Gastrocnemius medialis (tissue), 4 donors: ENCODE data around the gene ANXA9. TPM values are rescaled to one million over a fixed set of nuclear protein-coding genes. Genes with fewer than 3 reads are reported as not detected.
A peak's percentile ranks its signal among the peaks of the same experiment; 100 is the strongest.

ENCODE experiments used
- ATAC-seq, 2 donors: fragments of 150-250 bp; one replicate each; pipeline ENCODE4 v1.9.1; 2016
- DNase-seq, 2 donors: peaks; one replicate each; pipeline ENCODE4 v3.0.0-alpha.2; 2019
- H3K27ac ChIP-seq, 4 donors: fragments of 200-600 bp; sonication (generic); 1 replicate in 1 of 4; 2 replicates in 3 of 4; pipeline ENCODE4 v1.5.1; 2016 to 2018; ENCODE audit warnings: mild to moderate bottlenecking in 2 of 4, moderate library complexity in 1 of 4
- H3K27me3 ChIP-seq, 3 donors: fragments of 200-600 bp; sonication (generic) in 2 of 3; 1 replicate in 1 of 3; 2 replicates in 2 of 3; pipeline versions ENCODE4 v1.5.1 to v1.6.0; 2016 to 2019; ENCODE audit warnings: mild to moderate bottlenecking in 1 of 3, moderate library complexity in 1 of 3
- H3K36me3 ChIP-seq, 2 donors: fragments of 200-600 bp; sonication (generic) in 1 of 2; one replicate each; pipeline ENCODE4 v1.5.1; 2017 to 2018
- H3K4me1 ChIP-seq, 2 donors: fragments of 200-600 bp; sonication (generic) in 1 of 2; one replicate each; pipeline ENCODE4 v1.5.1; 2016 to 2017; ENCODE audit warnings: mild to moderate bottlenecking in 2 of 2
- H3K4me3 ChIP-seq, 4 donors: fragments of 200-600 bp; sonication (generic) in 3 of 4; 1 replicate in 1 of 4; 2 replicates in 3 of 4; pipeline ENCODE4 v1.5.1; 2016 to 2019; ENCODE audit warnings: mild to moderate bottlenecking in 2 of 4
- H3K9me3 ChIP-seq, 3 donors: fragments of 200-600 bp; sonication (generic) in 2 of 3; 1 replicate in 1 of 3; 2 replicates in 2 of 3; pipeline ENCODE4 v1.5.1; 2016 to 2019
- CTCF ChIP-seq, 5 experiments: fragments of 450-650 bp in 3 of 5; fragments of 200-600 bp in 2 of 5; sonication (generic) in 2 of 5; IDR thresholded peaks in 4 of 5; conservative IDR thresholded peaks in 1 of 5; 1 replicate in 4 of 5; 2 replicates in 1 of 5; pipeline ENCODE4 v1.5.1; 2016 to 2019; ENCODE audit warnings: antibody characterized with exemption in 5 of 5, mild to moderate bottlenecking in 3 of 5, moderate library complexity in 3 of 5
- POLR2A ChIP-seq, 2 donors: fragments of 450-650 bp; IDR thresholded peaks; one replicate each; pipeline ENCODE4 v1.6.1; 2017; ENCODE audit warnings: antibody characterized with exemption in 2 of 2, mild to moderate bottlenecking in 2 of 2, moderate library complexity in 2 of 2
- in situ Hi-C, 4 donors: fragments of 200-750 bp; cut with MboI; loops; one replicate each; pipeline versions ENCODE4 v1.15.0 to v1.8.0; 2017; ENCODE audit warnings: low sequenced_read_pairs in 4 of 4
- intact Hi-C: fragments of 100-400 bp; cut with DNase I; formaldehyde crosslinking; loops from one replicate; pipeline ENCODE4 v1.15.1; 2023; ENCODE audit warnings: low total_unique reads
- total RNA-seq, 4 donors: library from RNA; depleted of rRNA; stranded (reverse); fragments of >200 nt; gene quantifications; one replicate each; pipeline versions ENCODE4 v1.1.0 to v1.2.3, GENCODE V29; 2016

Gene ANXA9
- total RNA-seq, 4 donors from 2014 or later: not detected

GRCh38 chr1:150995460-150995859, 13.4 kb downstream of the ANXA9 start:
- in situ Hi-C loops: no loop called here
- TF ChIP-seq CTCF (IDR thresholded peaks at IDR 0.05 in 4 of 5, conservative IDR thresholded peaks at IDR 0.05 in 1 of 5) (no peak), POLR2A (IDR thresholded peaks at IDR 0.05) (no peak)
- no peak for DNase-seq
- no peaks in the 10 kb centered on the region for H3K27me3 ChIP-seq
- no peaks in the 10 kb centered on the region for H3K9me3 ChIP-seq
- H3K4me1 ChIP-seq: peaks cover 9 to 11% of the 10 kb centered on the region in 2 donors
- intact Hi-C loops: loop anchor here (1.0 kb wide), 1 partner anchor 16 kb away; no protein-coding TSS in a partner anchor
- peak overlapping the region in 2 of 4 donors; percentile 27 to 29 for H3K4me3 ChIP-seq
- peak overlapping the region; percentile 51 to 70 (median 64) for H3K27ac ChIP-seq
- peaks cover 0 to 37% of the 10 kb centered on the region in 2 donors for H3K36me3 ChIP-seq
- peak; percentile 38 for ATAC-seq

GRCh38 chr1:150995896-150996295, 13.8 kb downstream of the ANXA9 start:
- no peaks in the 10 kb centered on the region for H3K27me3 ChIP-seq
- peak overlapping the region in 2 of 4 donors; percentile 27 to 29 for H3K4me3 ChIP-seq
- DNase-seq (peak in 1 of 2 donors; percentile 78), ATAC-seq (peak; percentile 76 to 86)
- intact Hi-C loops (loop anchor here (1.0 kb wide), 1 partner anchor 17 kb away; no protein-coding TSS in a partner anchor), in situ Hi-C loops (no loop called here)
- TF ChIP-seq POLR2A (IDR thresholded peaks at IDR 0.05) (no peak), CTCF (IDR thresholded peaks at IDR 0.05 in 4 of 5, conservative IDR thresholded peaks at IDR 0.05 in 1 of 5) (peak; percentile 78 to 87 (median 83))
- peaks cover 0 to 41% of the 10 kb centered on the region in 2 donors for H3K36me3 ChIP-seq
- no peaks in the 10 kb centered on the region for H3K9me3 ChIP-seq
- H3K4me1 ChIP-seq: peaks cover 9 to 11% of the 10 kb centered on the region in 2 donors
- H3K27ac ChIP-seq: peak overlapping the region; percentile 51 to 70 (median 64)

- intact Hi-C loops: no loop called here
- in situ Hi-C loops: no loop called here
- H3K27ac ChIP-seq: no peak overlapping the region
- no peaks in the 10 kb centered on the region for H3K9me3 ChIP-seq
- no peak for TF ChIP-seq POLR2A (IDR thresholded peaks at IDR 0.05)
- TF ChIP-seq CTCF (IDR thresholded peaks at IDR 0.05 in 4 of 5, conservative IDR thresholded peaks at IDR 0.05 in 1 of 5): no peak
- ATAC-seq (no peak), DNase-seq (no peak)
- peaks cover 10 to 11% of the 10 kb centered on the region in 2 donors for H3K4me1 ChIP-seq
- no peak overlapping the region for H3K4me3 ChIP-seq
- H3K36me3 ChIP-seq: peaks cover 0 to 53% of the 10 kb centered on the region in 2 donors
- H3K27me3 ChIP-seq: no peaks in the 10 kb centered on the region
Observed at GRCh38 chr1:150997126-150997872, 15.2 kb downstream of the ANXA9 start.

- intact Hi-C loops: no loop called here
Observed at GRCh38 chr1:150997949-150998348, 15.9 kb downstream of the ANXA9 start.

More at GRCh38 chr1:150997949-150998348, 15.9 kb downstream of the ANXA9 start:
- no peaks in the 10 kb centered on the region for H3K9me3 ChIP-seq
- no peaks in the 10 kb centered on the region for H3K27me3 ChIP-seq
- DNase-seq (no peak), ATAC-seq (no peak)
- in situ Hi-C loops: no loop called here
- no peak overlapping the region for H3K27ac ChIP-seq
- H3K4me3 ChIP-seq: no peak overlapping the region
- peaks cover 15 to 18% of the 10 kb centered on the region in 2 donors for H3K4me1 ChIP-seq
- TF ChIP-seq CTCF (IDR thresholded peaks at IDR 0.05 in 4 of 5, conservative IDR thresholded peaks at IDR 0.05 in 1 of 5): no peak
- TF ChIP-seq POLR2A (IDR thresholded peaks at IDR 0.05): no peak
- peaks cover 0 to 57% of the 10 kb centered on the region in 2 donors for H3K36me3 ChIP-seq
